ENCODE results near the gene PDZD11. TPM values are rescaled to one million over a fixed set of nuclear protein-coding genes. Genes with fewer than 3 reads are reported as not detected.
"Not testable (repeated sequence)": the region's sequence is repeated elsewhere in the genome, so short reads cannot be mapped to it uniquely, and the experiment has no call there.

The PDZD11 gene
- polyA plus RNA-seq, 1 donor from 2014 or later: 64.7 TPM

GRCh38 chrX:70247252-70247651 is 42.5 kb downstream of the PDZD11 start:
- TF ChIP-seq EZH2 (IDR thresholded peaks at IDR 0.05; ENCODE audit: borderline replicate concordance, insufficient read depth, low read length, poor library complexity, severe bottlenecking) (no peak), SMC3 (conservative IDR thresholded peaks at IDR 0.05; ENCODE audit: poor library complexity) (no peak), RAD21 (conservative IDR thresholded peaks at IDR 0.05) (no peak), MXI1 (conservative IDR thresholded peaks at IDR 0.05; ENCODE audit: poor library complexity, severe bottlenecking) (no peak), TAF1 (IDR thresholded peaks at IDR 0.05; ENCODE audit: low read depth) (no peak), POLR2AphosphoS5 (IDR thresholded peaks at IDR 0.05) (no peak), EP300 (conservative IDR thresholded peaks at IDR 0.05; ENCODE audit: poor library complexity, severe bottlenecking) (no peak)
- TF ChIP-seq, protein P1, sequence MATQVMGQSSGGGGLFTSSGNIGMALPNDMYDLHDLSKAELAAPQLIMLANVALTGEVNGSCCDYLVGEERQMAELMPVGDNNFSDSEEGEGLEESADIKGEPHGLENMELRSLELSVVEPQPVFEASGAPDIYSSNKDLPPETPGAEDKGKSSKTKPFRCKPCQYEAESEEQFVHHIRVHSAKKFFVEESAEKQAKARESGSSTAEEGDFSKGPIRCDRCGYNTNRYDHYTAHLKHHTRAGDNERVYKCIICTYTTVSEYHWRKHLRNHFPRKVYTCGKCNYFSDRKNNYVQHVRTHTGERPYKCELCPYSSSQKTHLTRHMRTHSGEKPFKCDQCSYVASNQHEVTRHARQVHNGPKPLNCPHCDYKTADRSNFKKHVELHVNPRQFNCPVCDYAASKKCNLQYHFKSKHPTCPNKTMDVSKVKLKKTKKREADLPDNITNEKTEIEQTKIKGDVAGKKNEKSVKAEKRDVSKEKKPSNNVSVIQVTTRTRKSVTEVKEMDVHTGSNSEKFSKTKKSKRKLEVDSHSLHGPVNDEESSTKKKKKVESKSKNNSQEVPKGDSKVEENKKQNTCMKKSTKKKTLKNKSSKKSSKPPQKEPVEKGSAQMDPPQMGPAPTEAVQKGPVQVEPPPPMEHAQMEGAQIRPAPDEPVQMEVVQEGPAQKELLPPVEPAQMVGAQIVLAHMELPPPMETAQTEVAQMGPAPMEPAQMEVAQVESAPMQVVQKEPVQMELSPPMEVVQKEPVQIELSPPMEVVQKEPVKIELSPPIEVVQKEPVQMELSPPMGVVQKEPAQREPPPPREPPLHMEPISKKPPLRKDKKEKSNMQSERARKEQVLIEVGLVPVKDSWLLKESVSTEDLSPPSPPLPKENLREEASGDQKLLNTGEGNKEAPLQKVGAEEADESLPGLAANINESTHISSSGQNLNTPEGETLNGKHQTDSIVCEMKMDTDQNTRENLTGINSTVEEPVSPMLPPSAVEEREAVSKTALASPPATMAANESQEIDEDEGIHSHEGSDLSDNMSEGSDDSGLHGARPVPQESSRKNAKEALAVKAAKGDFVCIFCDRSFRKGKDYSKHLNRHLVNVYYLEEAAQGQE (IDR thresholded peaks at IDR 0.05; ENCODE audit: borderline replicate concordance): no peak
- TF ChIP-seq, protein P2, sequence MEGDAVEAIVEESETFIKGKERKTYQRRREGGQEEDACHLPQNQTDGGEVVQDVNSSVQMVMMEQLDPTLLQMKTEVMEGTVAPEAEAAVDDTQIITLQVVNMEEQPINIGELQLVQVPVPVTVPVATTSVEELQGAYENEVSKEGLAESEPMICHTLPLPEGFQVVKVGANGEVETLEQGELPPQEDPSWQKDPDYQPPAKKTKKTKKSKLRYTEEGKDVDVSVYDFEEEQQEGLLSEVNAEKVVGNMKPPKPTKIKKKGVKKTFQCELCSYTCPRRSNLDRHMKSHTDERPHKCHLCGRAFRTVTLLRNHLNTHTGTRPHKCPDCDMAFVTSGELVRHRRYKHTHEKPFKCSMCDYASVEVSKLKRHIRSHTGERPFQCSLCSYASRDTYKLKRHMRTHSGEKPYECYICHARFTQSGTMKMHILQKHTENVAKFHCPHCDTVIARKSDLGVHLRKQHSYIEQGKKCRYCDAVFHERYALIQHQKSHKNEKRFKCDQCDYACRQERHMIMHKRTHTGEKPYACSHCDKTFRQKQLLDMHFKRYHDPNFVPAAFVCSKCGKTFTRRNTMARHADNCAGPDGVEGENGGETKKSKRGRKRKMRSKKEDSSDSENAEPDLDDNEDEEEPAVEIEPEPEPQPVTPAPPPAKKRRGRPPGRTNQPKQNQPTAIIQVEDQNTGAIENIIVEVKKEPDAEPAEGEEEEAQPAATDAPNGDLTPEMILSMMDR (IDR thresholded peaks at IDR 0.05; ENCODE audit: poor library complexity, severe bottlenecking): no peak
- Histone ChIP-seq H3K9ac (ENCODE audit: low read length) (no peak overlapping the region), H3K79me2 (replicated peaks; ENCODE audit: insufficient read depth, low read length) (no peaks in the 10 kb centered on the region), H3K9me2 (ENCODE audit: insufficient read depth, low read length) (no peaks in the 10 kb centered on the region), H2AFZ (ENCODE audit: low read depth, low read length) (no peak overlapping the region), H3F3A (ENCODE audit: insufficient read depth, low read length, poor library complexity, severe bottlenecking) (no peaks in the 10 kb centered on the region), H3K4me3 (ENCODE audit: low read length) (no peak overlapping the region), H4K20me1 (ENCODE audit: insufficient read depth) (no peaks in the 10 kb centered on the region), H3K36me3 (ENCODE audit: insufficient read depth, low read length) (no peaks in the 10 kb centered on the region), H3K9me3 (ENCODE audit: low read length) (no peaks in the 10 kb centered on the region), H3K4me2 (ENCODE audit: low read length) (no peak overlapping the region), H3K27me3 (ENCODE audit: insufficient read depth, low read depth, low read length) (no peaks in the 10 kb centered on the region), H3K27ac (ENCODE audit: low read length) (no peak overlapping the region)

- Histone ChIP-seq H3K9ac (ENCODE audit: low read length) (no peak overlapping the region), H4K20me1 (ENCODE audit: insufficient read depth) (no peaks in the 10 kb centered on the region), H3K4me2 (ENCODE audit: low read length) (no peak overlapping the region), H3K27me3 (ENCODE audit: insufficient read depth, low read depth, low read length) (no peaks in the 10 kb centered on the region), H3K9me2 (ENCODE audit: insufficient read depth, low read length) (no peaks in the 10 kb centered on the region), H3F3A (ENCODE audit: insufficient read depth, low read length, poor library complexity, severe bottlenecking) (no peaks in the 10 kb centered on the region), H3K27ac (ENCODE audit: low read length) (no peak overlapping the region), H3K9me3 (ENCODE audit: low read length) (no peaks in the 10 kb centered on the region), H3K36me3 (ENCODE audit: insufficient read depth, low read length) (no peaks in the 10 kb centered on the region), H3K4me3 (ENCODE audit: low read length) (no peak overlapping the region), H2AFZ (ENCODE audit: low read depth, low read length) (no peak overlapping the region), H3K79me2 (replicated peaks; ENCODE audit: insufficient read depth, low read length) (no peaks in the 10 kb centered on the region)
- TF ChIP-seq, protein P2 (IDR thresholded peaks at IDR 0.05; ENCODE audit: poor library complexity, severe bottlenecking): no peak
- TF ChIP-seq, protein P1 (IDR thresholded peaks at IDR 0.05; ENCODE audit: borderline replicate concordance): no peak
- TF ChIP-seq POLR2AphosphoS5 (IDR thresholded peaks at IDR 0.05) (no peak), TAF1 (IDR thresholded peaks at IDR 0.05; ENCODE audit: low read depth) (no peak), RAD21 (conservative IDR thresholded peaks at IDR 0.05) (no peak), MXI1 (conservative IDR thresholded peaks at IDR 0.05; ENCODE audit: poor library complexity, severe bottlenecking) (no peak), EZH2 (IDR thresholded peaks at IDR 0.05; ENCODE audit: borderline replicate concordance, insufficient read depth, low read length, poor library complexity, severe bottlenecking) (no peak), EP300 (conservative IDR thresholded peaks at IDR 0.05; ENCODE audit: poor library complexity, severe bottlenecking) (no peak), SMC3 (conservative IDR thresholded peaks at IDR 0.05; ENCODE audit: poor library complexity) (no peak)
These were observed 44.8 kb downstream of the PDZD11 start for GRCh38 chrX:70244881-70245280.

GRCh38 chrX:70243601-70244000 is 46.1 kb downstream of the PDZD11 start:
- not testable (repeated sequence) for H3F3A ChIP-seq (ENCODE audit: insufficient read depth, low read length, poor library complexity, severe bottlenecking); H3K9me3 ChIP-seq (ENCODE audit: low read length); H3K4me3 ChIP-seq (ENCODE audit: low read length); H2AFZ ChIP-seq (ENCODE audit: low read depth, low read length); H3K36me3 ChIP-seq (ENCODE audit: insufficient read depth, low read length); H3K79me2 ChIP-seq (replicated peaks; ENCODE audit: insufficient read depth, low read length); H3K27me3 ChIP-seq (ENCODE audit: insufficient read depth, low read depth, low read length); H3K27ac ChIP-seq (ENCODE audit: low read length); H4K20me1 ChIP-seq (ENCODE audit: insufficient read depth); H3K4me2 ChIP-seq (ENCODE audit: low read length); H3K9ac ChIP-seq (ENCODE audit: low read length); H3K9me2 ChIP-seq (ENCODE audit: insufficient read depth, low read length)
